A549 (cell line): ENCODE results near the gene RBM26. TPM values are rescaled to one million over a fixed set of nuclear protein-coding genes. Genes with fewer than 3 reads are reported as not detected.
"Not testable (repeated sequence)": the region's sequence is repeated elsewhere in the genome, so short reads cannot be mapped to it uniquely, and the experiment has no call there.

Experiments used
- ATAC-seq, 2 experiments: fragments of 200-7000 bp in 1 of 2; fragments of >200 bp in 1 of 2; cut with Nextera tagmentation in 1 of 2; cut with Tn5 transposase in 1 of 2; 3 replicates each; pipeline versions ENCODE4 v1.8.0 to v1.9.1; 2018 to 2020; ENCODE audit warnings: mild to moderate bottlenecking in 1 of 2, moderate library complexity in 1 of 2
- CTCF ChIA-PET: fragments of 300-600 bp; sonication (Branson Sonifier 250); formaldehyde crosslinking; extraction: SDS; loops from one replicate; lab custom pipeline; 2021; ENCODE audit warnings: antibody characterized with exemption, inconsistent platforms; lab: Yijun Ruan, JAX
- POLR2A ChIA-PET: fragments of 350-600 bp; formaldehyde crosslinking; extraction: SDS; loops from one replicate; lab custom pipeline; 2021; ENCODE audit warnings: antibody characterized with exemption, inconsistent platforms; lab: Yijun Ruan, JAX
- DNase-seq, 2 experiments: peaks; one replicate each; pipeline versions ENCODE4 v3.0.0 to v3.0.0-alpha.2; 2011 to 2016; ENCODE audit warnings: low read depth in 1 of 2, low spot score in 1 of 2
- FAIRE-seq: peaks from 2 replicates; lab custom pipeline; 2011; peaks lifted over from hg19 to GRCh38; lab: Jason Lieb, UNC
- H3K27ac ChIP-seq, 2 experiments: fragments of >200 bp; sonication (Bioruptor Twin); formaldehyde crosslinking; 3 replicates each; pipeline ENCODE4 v1.5.1; 2016 to 2017
- H3K4me1 ChIP-seq: fragments of >200 bp; sonication (Bioruptor Twin); formaldehyde crosslinking; 3 replicates; pipeline ENCODE4 v1.6.1; 2016
- H3K4me2 ChIP-seq: fragments of >200 bp; sonication (Bioruptor Twin); formaldehyde crosslinking; 3 replicates; pipeline ENCODE4 v1.6.1; 2016
- H3K4me3 ChIP-seq: fragments of >200 bp; sonication (Bioruptor Twin); formaldehyde crosslinking; 3 replicates; pipeline ENCODE4 v1.5.1; 2016
- H3K9me3 ChIP-seq: fragments of >200 bp; sonication (Bioruptor Twin); formaldehyde crosslinking; 3 replicates; pipeline ENCODE4 v1.6.1; 2016
- CBX2 ChIP-seq: fragments of 200-600 bp; sonication (generic); IDR thresholded peaks from 2 replicates; pipeline ENCODE4 v1.6.1; 2016; ENCODE audit warnings: low read depth, mild to moderate bottlenecking, borderline replicate concordance
- CBX8 ChIP-seq: fragments of 200-600 bp; sonication (generic); IDR thresholded peaks from 2 replicates; pipeline ENCODE4 v1.6.1; 2016
- EP300 ChIP-seq, 2 experiments: fragments of >200 bp; sonication (Bioruptor Twin); formaldehyde crosslinking; IDR thresholded peaks; 2 replicates in 1 of 2; 3 replicates in 1 of 2; pipeline ENCODE4 v1.6.1; 2016 to 2017
- ESRRA ChIP-seq: fragments of 150-350 bp; IDR thresholded peaks from 2 replicates; pipeline ENCODE4 v1.6.1; 2014; ENCODE audit warnings: mild to moderate bottlenecking, low read length, borderline replicate concordance
- FOSB ChIP-seq: fragments of 250-450 bp; sonication (Bioruptor Pico); IDR thresholded peaks from 2 replicates; pipeline ENCODE4 v1.5.0; 2020; ENCODE audit warnings: mild to moderate bottlenecking, moderate library complexity
- FOXS1 ChIP-seq: fragments of 250-450 bp; sonication (Bioruptor Pico); IDR thresholded peaks from 2 replicates; pipeline ENCODE4 v1.5.0; 2020; ENCODE audit warnings: mild to moderate bottlenecking, moderate library complexity
- HEYL ChIP-seq: fragments of 250-450 bp; sonication (Bioruptor Pico); IDR thresholded peaks from 2 replicates; pipeline ENCODE4 v1.8.0; 2021; ENCODE audit warnings: mild to moderate bottlenecking, moderate library complexity
- HOXA7 ChIP-seq: fragments of 250-450 bp; sonication (Bioruptor Pico); IDR thresholded peaks from 2 replicates; pipeline ENCODE4 v1.5.0; 2020; ENCODE audit warnings: mild to moderate bottlenecking, moderate library complexity
- JUN ChIP-seq, 2 experiments: fragments of >200 bp; sonication (Bioruptor Twin); formaldehyde crosslinking; IDR thresholded peaks; 2 replicates in 1 of 2; 3 replicates in 1 of 2; pipeline ENCODE4 v1.6.1; 2016 to 2017
- KDM1A ChIP-seq: fragments of 200-600 bp; sonication (generic); IDR thresholded peaks from 2 replicates; pipeline ENCODE4 v1.6.1; 2016; ENCODE audit warnings: low read depth, mild to moderate bottlenecking
- MAFK ChIP-seq: fragments of 450-650 bp; IDR thresholded peaks from 2 replicates; pipeline ENCODE4 v1.6.1; 2014; ENCODE audit not compliant: partially characterized antibody
- NR3C1 ChIP-seq: fragments of >200 bp; sonication (Bioruptor Twin); formaldehyde crosslinking; IDR thresholded peaks from 3 replicates; pipeline ENCODE4 v1.6.1; 2017
- PHF8 ChIP-seq: fragments of 200-600 bp; sonication (generic); IDR thresholded peaks from 2 replicates; pipeline ENCODE4 v1.6.1; 2016; ENCODE audit warnings: low read depth, mild to moderate bottlenecking, antibody characterized with exemption, moderate library complexity, borderline replicate concordance
- POLR2A ChIP-seq: IDR thresholded peaks from 2 replicates; pipeline ENCODE4 v1.6.1; 2012; ENCODE audit warnings: mild to moderate bottlenecking, low read length
- POLR2AphosphoS2 ChIP-seq: conservative IDR thresholded peaks from 2 replicates; pipeline ENCODE4 v1.6.1; 2012; ENCODE audit warnings: low read length, improper control_type of control experiment, inconsistent platforms
- RNF2 ChIP-seq: fragments of 200-600 bp; sonication (generic); IDR thresholded peaks from 2 replicates; pipeline ENCODE4 v1.6.1; 2016; ENCODE audit warnings: low read depth, mild to moderate bottlenecking, antibody characterized with exemption, moderate library complexity, borderline replicate concordance
- ZNF302 ChIP-seq: fragments of 250-450 bp; sonication (Bioruptor Pico); IDR thresholded peaks from 2 replicates; pipeline ENCODE4 v1.9.0; 2021; ENCODE audit warnings: inconsistent platforms, mild to moderate bottlenecking, moderate library complexity
- ZSCAN20 ChIP-seq: fragments of 250-450 bp; sonication (Bioruptor Pico); IDR thresholded peaks from 2 replicates; pipeline ENCODE4 v1.8.0; 2022; ENCODE audit warnings: mild to moderate bottlenecking, moderate library complexity
- WGBS: methylation state at CpG from one replicate; pipeline ENCODE4 v1.1.6; 2017; ENCODE audit errors: missing lambda C conversion rate; 5-methylcytosine and 5-hydroxymethylcytosine counted together
- polyA plus RNA-seq, 4 experiments: library from polyadenylated mRNA; depleted of rRNA in 3 of 4; stranded (reverse); fragments of >200 nt; fragmentation: RNase III in 1 of 4; extraction: RNeasy Plus Mini Kit Qiagen cat#74134 plus additional on column Dnase treatment in 1 of 4; gene quantifications; 2 replicates in 3 of 4; 3 replicates in 1 of 4; pipeline ENCODE4 v1.2.3, GENCODE V29; 2011 to 2017
- TF ChIP-seq, protein P1 (sequence below): IDR thresholded peaks from 2 replicates; pipeline ENCODE4 v1.6.1; 2012
- TF ChIP-seq, protein P2 (sequence below): fragments of 150-350 bp; IDR thresholded peaks from 2 replicates; pipeline ENCODE4 v1.6.1; 2014; ENCODE audit warnings: low read depth, mild to moderate bottlenecking, low read length
- TF ChIP-seq, protein P3 (sequence below): fragments of 250-450 bp; sonication (Bioruptor Pico); IDR thresholded peaks from 2 replicates; pipeline ENCODE4 v1.5.0; 2021; ENCODE audit warnings: mild to moderate bottlenecking, moderate library complexity, borderline replicate concordance

Gene RBM26
- polyA plus RNA-seq, 2 of the 4 experiments (the other 2 are of a cell fraction): 29.5 to 29.7 TPM

DNA sequence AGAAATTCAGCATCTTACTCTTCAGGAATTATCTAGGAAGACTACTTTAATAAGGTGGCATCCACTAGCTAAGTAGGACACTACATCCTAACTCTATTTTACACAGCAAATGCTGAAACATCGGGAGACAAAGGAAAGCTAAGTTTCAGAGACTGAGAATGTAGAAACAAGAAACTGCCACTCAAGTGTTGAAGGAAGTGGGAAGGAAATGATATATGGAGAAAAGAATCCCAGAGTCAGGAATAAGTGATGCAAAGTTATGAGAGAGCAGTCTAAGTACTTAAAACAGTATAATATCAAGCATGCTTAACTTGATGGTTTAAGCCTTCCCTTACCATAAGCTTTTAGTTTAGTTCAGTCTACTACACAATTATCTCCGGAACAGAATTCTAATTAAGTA lies 52.4 kb downstream of the RBM26 start:
- CTCF ChIA-PET: no interaction called here
- H3K27ac ChIP-seq: no peak overlapping the region
- no peak for TF ChIP-seq EP300 (IDR thresholded peaks at IDR 0.05)
- TF ChIP-seq MAFK: no peak
- no peak for TF ChIP-seq PHF8
- no peak for TF ChIP-seq HEYL
- no peak for TF ChIP-seq FOXS1 (CRISPR knock-in tag)
- TF ChIP-seq ESRRA: no peak
- TF ChIP-seq ZNF302 (CRISPR knock-in tag): no peak
- TF ChIP-seq, protein P1, sequence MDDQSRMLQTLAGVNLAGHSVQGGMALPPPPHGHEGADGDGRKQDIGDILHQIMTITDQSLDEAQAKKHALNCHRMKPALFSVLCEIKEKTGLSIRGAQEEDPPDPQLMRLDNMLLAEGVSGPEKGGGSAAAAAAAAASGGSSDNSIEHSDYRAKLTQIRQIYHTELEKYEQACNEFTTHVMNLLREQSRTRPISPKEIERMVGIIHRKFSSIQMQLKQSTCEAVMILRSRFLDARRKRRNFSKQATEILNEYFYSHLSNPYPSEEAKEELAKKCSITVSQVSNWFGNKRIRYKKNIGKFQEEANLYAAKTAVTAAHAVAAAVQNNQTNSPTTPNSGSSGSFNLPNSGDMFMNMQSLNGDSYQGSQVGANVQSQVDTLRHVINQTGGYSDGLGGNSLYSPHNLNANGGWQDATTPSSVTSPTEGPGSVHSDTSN: no peak
- TF ChIP-seq NR3C1: no peak
- no peak for TF ChIP-seq HOXA7
- TF ChIP-seq CBX8: no peak
- POLR2A ChIA-PET: no interaction called here
- 96% methylated on average over 2 of the region's 2 CpGs for WGBS
- no peak overlapping the region for H3K4me2 ChIP-seq
- no peaks in the 10 kb centered on the region for H3K9me3 ChIP-seq
- FAIRE-seq (no peak), ATAC-seq (no peak), DNase-seq (no peak)
- no peaks in the 10 kb centered on the region for H3K4me1 ChIP-seq
- H3K4me3 ChIP-seq: no peak overlapping the region

DNA sequence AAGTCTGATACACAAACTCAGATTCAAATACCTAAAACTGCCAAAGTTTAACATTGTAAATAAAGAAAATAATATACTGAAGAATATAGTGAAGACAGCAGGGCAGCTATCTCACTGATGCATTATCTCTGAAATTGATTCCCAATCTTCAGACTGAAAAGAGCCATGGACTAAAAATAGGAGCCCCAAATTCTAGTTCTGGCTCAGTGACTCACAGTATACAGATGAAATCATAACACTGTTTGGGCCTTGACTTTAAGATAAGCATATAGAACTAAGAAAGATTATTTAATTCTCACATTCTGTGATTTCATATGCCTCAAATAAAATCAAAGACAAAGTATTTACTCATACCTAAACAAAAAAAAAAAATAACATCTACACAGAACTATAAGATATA lies 53.9 kb downstream of the RBM26 start:
- CTCF ChIA-PET: no interaction called here
- no peak for FAIRE-seq

DNA sequence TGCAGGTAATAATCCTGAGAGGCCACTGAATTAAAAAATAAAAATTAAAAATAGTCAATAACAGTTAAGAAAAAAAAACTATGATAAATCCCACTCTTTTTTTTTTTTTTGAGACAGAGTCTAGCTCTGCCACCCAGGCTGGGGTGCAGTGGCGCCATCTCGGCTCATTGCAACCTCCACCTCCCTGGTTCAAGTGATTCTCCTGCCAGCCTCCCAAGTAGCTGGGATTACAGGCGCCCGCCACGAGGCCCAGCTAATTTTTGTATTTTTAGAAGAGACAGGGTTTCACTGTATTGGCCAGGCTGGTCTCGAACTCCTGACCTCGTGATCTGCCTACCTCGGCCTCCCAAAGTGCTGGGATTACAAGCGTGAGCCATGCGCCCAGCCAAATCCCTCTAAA lies 56.4 kb downstream of the RBM26 start:
- H3K27ac ChIP-seq, DNase-seq, H3K4me1 ChIP-seq, H3K9me3 ChIP-seq, ATAC-seq, FAIRE-seq, H3K4me2 ChIP-seq, H3K4me3 ChIP-seq, POLR2A ChIA-PET: not testable (repeated sequence)
- 98% methylated on average over 10 of the region's 10 CpGs for WGBS
- CTCF ChIA-PET: interaction anchor here (0.6 kb wide), 1 partner anchor 164 kb away, joined by 3 read pairs; no protein-coding TSS in a partner anchor

More for the DNA sequence above, 53.9 kb downstream of the RBM26 start:
- H3K9me3 ChIP-seq: no peaks in the 10 kb centered on the region
- TF ChIP-seq JUN (IDR thresholded peaks at IDR 0.05) (no peak), ZSCAN20 (CRISPR knock-in tag) (no peak), RNF2 (no peak), HOXA7 (no peak), POLR2AphosphoS2 (no peak), POLR2A (no peak), KDM1A (no peak), ZNF302 (CRISPR knock-in tag) (no peak), CBX2 (no peak)
- TF ChIP-seq, protein P2, sequence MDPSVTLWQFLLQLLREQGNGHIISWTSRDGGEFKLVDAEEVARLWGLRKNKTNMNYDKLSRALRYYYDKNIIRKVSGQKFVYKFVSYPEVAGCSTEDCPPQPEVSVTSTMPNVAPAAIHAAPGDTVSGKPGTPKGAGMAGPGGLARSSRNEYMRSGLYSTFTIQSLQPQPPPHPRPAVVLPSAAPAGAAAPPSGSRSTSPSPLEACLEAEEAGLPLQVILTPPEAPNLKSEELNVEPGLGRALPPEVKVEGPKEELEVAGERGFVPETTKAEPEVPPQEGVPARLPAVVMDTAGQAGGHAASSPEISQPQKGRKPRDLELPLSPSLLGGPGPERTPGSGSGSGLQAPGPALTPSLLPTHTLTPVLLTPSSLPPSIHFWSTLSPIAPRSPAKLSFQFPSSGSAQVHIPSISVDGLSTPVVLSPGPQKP: no peak
- ATAC-seq (no peak), DNase-seq (no peak)
- no peak overlapping the region for H3K4me2 ChIP-seq
- POLR2A ChIA-PET: no interaction called here
- no peak overlapping the region for H3K4me3 ChIP-seq
- no peaks in the 10 kb centered on the region for H3K4me1 ChIP-seq
- no peak overlapping the region for H3K27ac ChIP-seq

DNA sequence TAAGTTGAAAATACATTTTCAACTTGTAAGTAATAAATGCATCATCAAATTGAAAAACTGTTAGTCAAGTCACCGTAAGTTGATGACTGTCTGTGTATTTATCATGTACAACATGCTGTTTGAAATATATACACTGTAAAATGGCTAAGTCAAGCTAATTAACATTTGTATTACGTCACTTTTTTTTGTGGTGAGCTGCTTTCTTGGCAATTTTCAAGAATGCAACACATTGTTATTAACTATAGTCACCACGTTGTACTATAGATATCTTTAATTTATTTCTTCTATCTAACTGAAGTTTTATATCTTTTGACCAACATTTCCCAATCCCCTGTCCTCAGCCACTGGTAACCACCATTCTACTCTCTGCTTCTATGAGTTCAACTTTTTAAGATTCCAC lies 57.0 kb downstream of the RBM26 start:
- CTCF ChIA-PET: no interaction called here

More for the DNA sequence above, 57.0 kb downstream of the RBM26 start:
- Histone ChIP-seq H3K4me2 (no peak overlapping the region), H3K27ac (no peak overlapping the region), H3K4me1 (no peaks in the 10 kb centered on the region), H3K9me3 (no peaks in the 10 kb centered on the region), H3K4me3 (no peak overlapping the region)
- POLR2A ChIA-PET: no interaction called here
- FAIRE-seq (no peak), ATAC-seq (no peak), DNase-seq (no peak)
- WGBS: 82% methylated on average over 3 of the region's 3 CpGs
- TF ChIP-seq, protein P3, sequence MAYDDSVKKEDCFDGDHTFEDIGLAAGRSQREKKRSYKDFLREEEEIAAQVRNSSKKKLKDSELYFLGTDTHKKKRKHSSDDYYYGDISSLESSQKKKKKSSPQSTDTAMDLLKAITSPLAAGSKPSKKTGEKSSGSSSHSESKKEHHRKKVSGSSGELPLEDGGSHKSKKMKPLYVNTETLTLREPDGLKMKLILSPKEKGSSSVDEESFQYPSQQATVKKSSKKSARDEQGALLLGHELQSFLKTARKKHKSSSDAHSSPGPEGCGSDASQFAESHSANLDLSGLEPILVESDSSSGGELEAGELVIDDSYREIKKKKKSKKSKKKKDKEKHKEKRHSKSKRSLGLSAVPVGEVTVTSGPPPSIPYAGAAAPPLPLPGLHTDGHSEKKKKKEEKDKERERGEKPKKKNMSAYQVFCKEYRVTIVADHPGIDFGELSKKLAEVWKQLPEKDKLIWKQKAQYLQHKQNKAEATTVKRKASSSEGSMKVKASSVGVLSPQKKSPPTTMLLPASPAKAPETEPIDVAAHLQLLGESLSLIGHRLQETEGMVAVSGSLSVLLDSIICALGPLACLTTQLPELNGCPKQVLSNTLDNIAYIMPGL (CRISPR knock-in tag): no peak
- no peak for TF ChIP-seq FOSB (CRISPR knock-in tag)
